ENCODE measurements around the gene C1QTNF7.

C1QTNF7 gene

DNA sequence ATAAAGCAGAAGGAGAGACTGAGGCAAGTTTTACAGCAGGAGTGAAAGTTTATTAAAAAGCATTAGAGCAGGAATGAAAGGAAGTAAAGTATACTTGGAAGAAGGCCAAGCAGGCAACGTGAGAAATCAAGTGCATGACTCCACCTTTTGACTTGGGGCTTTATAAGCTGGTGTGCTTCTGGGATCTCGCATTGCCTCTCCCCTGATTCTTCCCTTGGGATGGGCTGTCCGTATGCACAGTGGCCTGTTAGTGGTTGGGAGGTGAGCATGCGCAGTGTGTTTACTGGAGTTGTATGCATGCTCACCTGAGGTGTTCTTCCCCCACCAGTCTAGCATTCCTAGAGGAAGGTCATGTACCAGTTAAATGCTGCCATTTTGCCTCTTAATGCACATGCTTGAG, 29.1 kb upstream of the C1QTNF7 start:
- no peaks in the 10 kb centered on the region for H3K36me3 ChIP-seq (ENCODE audit: control insufficient read depth in 2 of 2, insufficient read depth in 1 of 2, low read length in 2 of 2)
- CTCF ChIA-PET: interaction anchor here (0.6 to 3.7 kb wide), 5 partner anchors 59 to 168 kb away, joined by 4 to 27 read pairs (median 4); no protein-coding TSS in a partner anchor
- H3K4me3 ChIP-seq (ENCODE audit: low read depth, low read length): no peak overlapping the region
- H3K4me1 ChIP-seq (ENCODE audit: control insufficient read depth, insufficient read depth, low read length): no peaks in the 10 kb centered on the region
- TF ChIP-seq GLI4 (tag by site-specific recombination; IDR thresholded peaks at IDR 0.05) (no peak), ZBTB17 (tag by site-specific recombination; IDR thresholded peaks at IDR 0.05) (no peak), ZNF792 (tag by site-specific recombination; IDR thresholded peaks at IDR 0.05) (no peak), HOXA7 (CRISPR knock-in tag; IDR thresholded peaks at IDR 0.05; ENCODE audit: borderline replicate concordance) (no peak), SCRT2 (tag by site-specific recombination; IDR thresholded peaks at IDR 0.05) (no peak), ZNF501 (tag by site-specific recombination; IDR thresholded peaks at IDR 0.05) (no peak), ZNF132 (tag by site-specific recombination; IDR thresholded peaks at IDR 0.05; ENCODE audit: borderline replicate concordance) (no peak), ZNF114 (tag by site-specific recombination; IDR thresholded peaks at IDR 0.05) (no peak), ZNF174 (tag by site-specific recombination; IDR thresholded peaks at IDR 0.05) (no peak)
- TF ChIP-seq, protein P1, sequence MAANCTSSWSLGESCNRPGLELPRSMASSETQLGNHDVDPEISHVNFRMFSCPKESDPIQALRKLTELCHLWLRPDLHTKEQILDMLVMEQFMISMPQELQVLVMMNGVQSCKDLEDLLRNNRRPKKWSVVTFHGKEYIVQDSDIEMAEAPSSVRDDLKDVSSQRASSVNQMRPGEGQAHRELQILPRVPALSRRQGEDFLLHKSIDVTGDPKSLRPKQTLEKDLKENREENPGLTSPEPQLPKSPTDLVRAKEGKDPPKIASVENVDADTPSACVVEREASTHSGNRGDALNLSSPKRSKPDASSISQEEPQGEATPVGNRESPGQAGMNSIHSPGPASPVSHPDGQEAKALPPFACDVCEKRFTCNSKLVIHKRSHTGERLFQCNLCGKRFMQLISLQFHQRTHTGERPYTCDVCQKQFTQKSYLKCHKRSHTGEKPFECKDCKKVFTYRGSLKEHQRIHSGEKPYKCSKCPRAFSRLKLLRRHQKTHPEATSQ (tag by site-specific recombination; IDR thresholded peaks at IDR 0.05): no peak
- no peak overlapping the region for H3K27ac ChIP-seq (ENCODE audit: extremely low read depth, low read depth, low read length)
- H3K9me3 ChIP-seq (ENCODE audit: control insufficient read depth, insufficient read depth, low read depth, low read length): no peaks in the 10 kb centered on the region
- POLR2A ChIA-PET: no interaction called here

DNA sequence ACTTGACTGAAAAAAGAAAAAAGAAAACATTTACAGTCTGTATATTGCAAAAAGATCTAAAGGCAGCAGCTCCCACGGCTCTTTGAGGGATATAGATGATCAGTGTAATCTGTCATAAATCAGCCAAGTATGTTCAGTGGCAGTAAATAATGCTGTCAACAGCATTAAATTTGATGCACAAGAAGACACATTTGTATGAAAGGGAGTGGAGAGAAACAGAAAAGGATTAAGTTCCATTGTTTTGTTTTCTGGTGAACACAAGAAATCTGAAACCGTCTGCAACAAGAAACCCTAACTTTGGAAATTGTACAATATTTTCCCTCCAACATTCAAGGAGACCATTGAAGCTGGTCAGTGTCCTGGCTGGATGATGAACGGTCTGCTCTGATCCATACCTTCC, 27.6 kb upstream of the C1QTNF7 start:
- Histone ChIP-seq H3K36me3 (ENCODE audit: control insufficient read depth in 2 of 2, insufficient read depth in 1 of 2, low read length in 2 of 2) (no peaks in the 10 kb centered on the region), H3K27ac (ENCODE audit: extremely low read depth, low read depth, low read length) (no peak overlapping the region), H3K4me3 (ENCODE audit: low read depth, low read length) (no peak overlapping the region), H3K4me1 (ENCODE audit: control insufficient read depth, insufficient read depth, low read length) (no peaks in the 10 kb centered on the region), H3K9me3 (ENCODE audit: control insufficient read depth, insufficient read depth, low read depth, low read length) (no peaks in the 10 kb centered on the region)
- ChIA-PET CTCF (interaction anchor here (0.7 to 1.1 kb wide), 3 partner anchors 56 to 222 kb away, joined by 3 read pairs; no protein-coding TSS in a partner anchor), POLR2A (no interaction called here)
- TF ChIP-seq ZNF404 (tag by site-specific recombination; IDR thresholded peaks at IDR 0.05) (no peak), RBAK (tag by site-specific recombination; IDR thresholded peaks at IDR 0.05) (no peak), OSR2 (tag by site-specific recombination; IDR thresholded peaks at IDR 0.05) (no peak), SCRT2 (tag by site-specific recombination; IDR thresholded peaks at IDR 0.05) (no peak), ZNF521 (tag by site-specific recombination; IDR thresholded peaks at IDR 0.05) (no peak), ZNF146 (tag by site-specific recombination; IDR thresholded peaks at IDR 0.05) (no peak), ZNF10 (tag by site-specific recombination; IDR thresholded peaks at IDR 0.05) (no peak), ZNF2 (tag by site-specific recombination; IDR thresholded peaks at IDR 0.05) (no peak), WT1 (tag by site-specific recombination; IDR thresholded peaks at IDR 0.05) (no peak), ZNF391 (tag by site-specific recombination; IDR thresholded peaks at IDR 0.05; ENCODE audit: borderline replicate concordance, low read depth) (no peak), ZFP3 (tag by site-specific recombination; IDR thresholded peaks at IDR 0.05; ENCODE audit: low read depth) (no peak), ZNF561 (tag by site-specific recombination; IDR thresholded peaks at IDR 0.05; ENCODE audit: borderline replicate concordance) (no peak), YY1 (tag by site-specific recombination; IDR thresholded peaks at IDR 0.05) (no peak), FEZF1 (tag by site-specific recombination; IDR thresholded peaks at IDR 0.05) (no peak), ZNF785 (tag by site-specific recombination; IDR thresholded peaks at IDR 0.05) (no peak), GLI2 (tag by site-specific recombination; IDR thresholded peaks at IDR 0.05; ENCODE audit: borderline replicate concordance, low read depth) (no peak), ZNF621 (tag by site-specific recombination; IDR thresholded peaks at IDR 0.05) (no peak), ZNF324 (tag by site-specific recombination; IDR thresholded peaks at IDR 0.05) (no peak)
- TF ChIP-seq, protein P2, sequence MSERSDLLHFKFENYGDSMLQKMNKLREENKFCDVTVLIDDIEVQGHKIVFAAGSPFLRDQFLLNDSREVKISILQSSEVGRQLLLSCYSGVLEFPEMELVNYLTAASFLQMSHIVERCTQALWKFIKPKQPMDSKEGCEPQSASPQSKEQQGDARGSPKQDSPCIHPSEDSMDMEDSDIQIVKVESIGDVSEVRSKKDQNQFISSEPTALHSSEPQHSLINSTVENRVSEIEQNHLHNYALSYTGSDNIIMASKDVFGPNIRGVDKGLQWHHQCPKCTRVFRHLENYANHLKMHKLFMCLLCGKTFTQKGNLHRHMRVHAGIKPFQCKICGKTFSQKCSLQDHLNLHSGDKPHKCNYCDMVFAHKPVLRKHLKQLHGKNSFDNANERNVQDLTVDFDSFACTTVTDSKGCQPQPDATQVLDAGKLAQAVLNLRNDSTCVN (tag by site-specific recombination; optimal IDR thresholded peaks at IDR 0.05): no peak
